ENCODE data around the gene TAF11L2. TPM values are rescaled to one million over a fixed set of nuclear protein-coding genes. Genes with fewer than 3 reads are reported as not detected.
"Not testable (repeated sequence)": the region's sequence is repeated elsewhere in the genome, so short reads cannot be mapped to it uniquely, and the experiment has no call there.

The TAF11L2 gene
- total RNA-seq (2021; fragmentation: NEBNext Ultra II Directional; extraction: Animal tissue kit (Norgen Biotek cat#: 25700)) = not detected
- long read RNA-seq = 0 reads

DNA sequence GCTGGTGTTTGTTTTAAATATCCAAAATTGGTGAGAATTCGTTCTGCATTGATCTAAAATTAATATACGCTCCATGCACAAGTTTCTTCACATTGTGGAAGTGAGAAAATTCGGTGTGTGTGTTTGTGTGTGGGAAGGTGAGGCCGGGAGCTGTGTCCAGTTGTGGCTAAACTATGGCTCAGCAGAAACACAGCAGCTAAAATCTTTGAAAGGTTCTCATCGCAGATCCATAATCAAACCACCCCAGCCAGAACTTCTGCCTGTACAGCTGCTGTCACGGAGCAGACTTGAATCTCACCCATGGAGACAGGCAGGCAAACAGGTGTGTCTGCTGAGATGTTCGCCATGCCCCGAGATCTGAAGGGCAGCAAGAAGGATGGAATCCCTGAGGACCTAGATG lies at the start of gene TAF11L2:
Gene TAF11L2, plus strand, starts transcription at position 301 of the 400 bp plus-strand sequence.
- not testable (repeated sequence) for DNase-seq; H3K9me3 Mint-ChIP-seq; H3K4me3 Mint-ChIP-seq; H3K4me1 Mint-ChIP-seq (ENCODE audit: low read depth); H3K27ac Mint-ChIP-seq; H3K36me3 Mint-ChIP-seq (ENCODE audit: low read depth)
- H3K27me3 Mint-ChIP-seq (ENCODE audit: insufficient read depth) = peaks cover 16% of the 10 kb centered on the region

DNA sequence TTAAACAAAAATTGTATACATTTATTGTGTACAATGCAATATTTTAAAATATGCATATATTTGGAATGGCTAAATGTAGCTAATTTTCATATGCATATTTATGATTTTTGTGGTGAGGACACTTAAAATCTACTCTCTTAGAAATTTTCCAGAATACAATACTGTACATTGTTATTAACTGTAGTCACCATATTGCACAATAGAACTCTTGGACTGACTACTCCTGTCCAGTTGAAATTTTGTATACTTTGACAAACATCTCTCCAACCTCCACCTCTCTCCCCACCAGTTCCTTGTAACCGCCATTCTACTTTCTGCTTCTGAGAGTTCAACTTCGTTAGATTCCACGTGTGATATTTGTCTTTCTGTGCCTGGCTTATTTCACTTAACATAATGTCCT lies 49.2 kb upstream of the TAF11L2 start:
- TF ChIP-seq CTCF (IDR thresholded peaks at IDR 0.05) = no peak
- peaks cover 1% of the 10 kb centered on the region; the same call in 1 of the 2 replicates for H3K27me3 Mint-ChIP-seq (ENCODE audit: insufficient read depth)

GRCh38 chr5:17452936-17453335 lies 45.1 kb upstream of the TAF11L2 start:
- Mint-ChIP-seq H3K4me1 (ENCODE audit: low read depth) (no peaks in the 10 kb centered on the region), H3K9me3 (no peaks in the 10 kb centered on the region), H3K27ac (no peak overlapping the region), H3K4me3 (no peak overlapping the region), H3K36me3 (ENCODE audit: low read depth) (no peaks in the 10 kb centered on the region), H3K27me3 (ENCODE audit: insufficient read depth) (peaks cover 6% of the 10 kb centered on the region)
- no peak for DNase-seq
- TF ChIP-seq CTCF (IDR thresholded peaks at IDR 0.05) = no peak

More for the DNA sequence above, 49.2 kb upstream of the TAF11L2 start:
- H3K9me3 Mint-ChIP-seq = no peaks in the 10 kb centered on the region
- no peak overlapping the region for H3K4me3 Mint-ChIP-seq
- DNase-seq = no peak
- no peak overlapping the region for H3K27ac Mint-ChIP-seq
- H3K4me1 Mint-ChIP-seq (ENCODE audit: low read depth) = peaks cover 10% of the 10 kb centered on the region
- no peaks in the 10 kb centered on the region for H3K36me3 Mint-ChIP-seq (ENCODE audit: low read depth)

DNA sequence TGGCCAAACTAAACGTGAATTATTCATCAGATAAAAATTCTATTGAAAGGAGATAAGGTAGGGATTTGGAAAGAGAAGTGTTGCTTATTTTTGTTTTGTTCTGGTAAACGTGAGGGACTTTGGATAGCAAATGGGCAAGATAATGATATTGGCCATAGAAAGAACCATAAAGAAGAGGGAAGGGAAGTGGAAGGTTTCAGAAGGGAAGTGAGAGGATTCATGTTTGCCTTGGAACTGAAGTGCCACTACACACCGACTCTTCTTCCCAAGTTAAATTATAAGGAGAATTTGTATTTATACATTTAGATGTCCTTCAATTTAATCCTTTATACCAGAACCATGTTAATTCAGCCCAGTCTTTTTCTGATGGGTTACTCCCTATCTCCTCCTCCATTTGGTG lies 42.1 kb upstream of the TAF11L2 start:
- Mint-ChIP-seq H3K9me3 (no peaks in the 10 kb centered on the region), H3K36me3 (ENCODE audit: low read depth) (no peaks in the 10 kb centered on the region), H3K4me1 (ENCODE audit: low read depth) (no peaks in the 10 kb centered on the region), H3K4me3 (no peak overlapping the region), H3K27me3 (ENCODE audit: insufficient read depth) (peaks cover 9% of the 10 kb centered on the region), H3K27ac (no peak overlapping the region)
- DNase-seq = no peak
- no peak for TF ChIP-seq CTCF (IDR thresholded peaks at IDR 0.05)

GRCh38 chr5:17461793-17462192 lies 36.2 kb upstream of the TAF11L2 start:
- no peaks in the 10 kb centered on the region for H3K9me3 Mint-ChIP-seq
- H3K27ac Mint-ChIP-seq = no peak overlapping the region
- H3K4me3 Mint-ChIP-seq = no peak overlapping the region
- no peaks in the 10 kb centered on the region for H3K36me3 Mint-ChIP-seq (ENCODE audit: low read depth)
- no peak for TF ChIP-seq CTCF (IDR thresholded peaks at IDR 0.05)
- no peaks in the 10 kb centered on the region for H3K4me1 Mint-ChIP-seq (ENCODE audit: low read depth)
- H3K27me3 Mint-ChIP-seq (ENCODE audit: insufficient read depth) = peaks cover 17% of the 10 kb centered on the region
- DNase-seq = no peak

DNA sequence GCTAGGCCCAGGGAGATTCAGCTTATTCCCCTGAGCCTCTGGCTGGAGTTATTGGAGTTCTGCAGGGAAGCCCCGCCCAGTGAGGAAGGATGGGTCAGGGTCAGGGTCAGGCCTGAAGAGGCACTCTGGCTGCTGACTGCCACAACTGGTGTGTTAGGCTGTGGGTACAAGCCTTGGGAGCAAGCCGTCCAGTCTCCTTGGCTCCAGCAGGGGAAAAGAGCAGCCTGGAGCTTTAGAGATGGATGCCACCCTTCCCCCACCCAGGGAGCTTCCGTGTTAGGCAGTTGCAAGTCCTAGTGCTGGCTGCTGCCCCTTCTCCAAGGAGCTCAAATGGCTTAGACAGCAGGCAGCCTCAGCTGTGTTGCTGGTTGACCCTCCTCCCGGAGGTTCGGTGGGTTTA lies 34.4 kb upstream of the TAF11L2 start:
- DNase-seq = no peak
- peaks cover 18% of the 10 kb centered on the region for H3K27me3 Mint-ChIP-seq (ENCODE audit: insufficient read depth)
- H3K4me1 Mint-ChIP-seq (ENCODE audit: low read depth) = no peaks in the 10 kb centered on the region
- no peak overlapping the region for H3K4me3 Mint-ChIP-seq
- H3K27ac Mint-ChIP-seq = no peak overlapping the region
- H3K36me3 Mint-ChIP-seq (ENCODE audit: low read depth) = no peaks in the 10 kb centered on the region
- no peaks in the 10 kb centered on the region for H3K9me3 Mint-ChIP-seq
- TF ChIP-seq CTCF (IDR thresholded peaks at IDR 0.05) = no peak

Data from HFFc6 (cell line).